Liver (tissue), 9 donors: ENCODE measurements around the gene TGFBI. TPM values are rescaled to one million over a fixed set of nuclear protein-coding genes. Genes with fewer than 3 reads are reported as not detected.

Experiments used
- DNase-seq: peaks from one replicate; pipeline ENCODE4 v3.0.0-alpha.2; 2017; ENCODE audit warnings: low spot score
- H3K27ac ChIP-seq, 2 donors: one replicate each; pipeline ENCODE4 v1.7.0; 2013; ENCODE audit warnings: inconsistent platforms in 2 of 2, low read length in 2 of 2, control low read depth in 1 of 2, low read depth in 1 of 2, mild to moderate bottlenecking in 1 of 2
- H3K27me3 ChIP-seq, 4 donors: one replicate each; pipeline versions ENCODE4 v1.6.1 to v1.7.0; 2013; ENCODE audit warnings: low read length in 3 of 4, inconsistent platforms in 1 of 4, mild to moderate bottlenecking in 1 of 4, moderate library complexity in 1 of 4; ENCODE audit not compliant: control insufficient read depth in 4 of 4, insufficient read depth in 4 of 4
- H3K36me3 ChIP-seq, 4 donors: one replicate each; pipeline versions ENCODE4 v1.6.1 to v1.7.0; 2013; ENCODE audit warnings: low read length in 3 of 4, mild to moderate bottlenecking in 3 of 4, low read depth in 1 of 4, moderate library complexity in 1 of 4; ENCODE audit not compliant: control insufficient read depth in 4 of 4, insufficient read depth in 3 of 4
- H3K4me1 ChIP-seq, 4 donors: one replicate each; pipeline versions ENCODE4 v1.6.1 to v1.7.0; 2013; ENCODE audit warnings: low read length in 3 of 4, mild to moderate bottlenecking in 3 of 4, moderate library complexity in 1 of 4; ENCODE audit not compliant: control insufficient read depth in 4 of 4, insufficient read depth in 4 of 4
- H3K4me3 ChIP-seq, 3 donors: one replicate each; pipeline versions ENCODE4 v1.6.1 to v1.7.0; 2013; ENCODE audit warnings: low read length in 3 of 3, control low read depth in 1 of 3, low read depth in 1 of 3, mild to moderate bottlenecking in 1 of 3
- H3K9ac ChIP-seq, 2 donors: one replicate each; pipeline ENCODE4 v1.7.0; 2013; ENCODE audit warnings: low read length in 2 of 2, mild to moderate bottlenecking in 2 of 2, moderate library complexity in 2 of 2, control low read depth in 1 of 2, low read depth in 1 of 2
- H3K9me3 ChIP-seq, 4 donors: one replicate each; pipeline versions ENCODE4 v1.6.1 to v1.7.0; 2013; ENCODE audit warnings: low read length in 3 of 4; ENCODE audit not compliant: control insufficient read depth in 4 of 4
- ATF3 ChIP-seq: IDR thresholded peaks from 2 replicates; pipeline ENCODE4 v1.6.1; 2016; ENCODE audit warnings: antibody characterized with exemption
- EGR1 ChIP-seq, 2 donors: IDR thresholded peaks; 2 replicates each; pipeline ENCODE4 v1.6.1; 2016 to 2018; ENCODE audit warnings: antibody characterized with exemption in 2 of 2, low read depth in 2 of 2
- FOXA1 ChIP-seq: IDR thresholded peaks from 2 replicates; pipeline ENCODE4 v1.6.1; 2016; ENCODE audit warnings: antibody characterized with exemption
- FOXA2 ChIP-seq: IDR thresholded peaks from 2 replicates; pipeline ENCODE4 v1.6.1; 2016; ENCODE audit warnings: antibody characterized with exemption
- GABPA ChIP-seq, 2 donors: IDR thresholded peaks in 1 of 2; conservative IDR thresholded peaks in 1 of 2; 2 replicates each; pipeline ENCODE4 v1.6.1; 2016; ENCODE audit warnings: antibody characterized with exemption in 2 of 2, mild to moderate bottlenecking in 1 of 2, moderate library complexity in 1 of 2
- HNF4A ChIP-seq, 2 donors: conservative IDR thresholded peaks; 2 replicates each; pipeline ENCODE4 v1.6.1; 2016; ENCODE audit warnings: antibody characterized with exemption in 2 of 2, mild to moderate bottlenecking in 2 of 2
- HNF4G ChIP-seq: IDR thresholded peaks from 2 replicates; pipeline ENCODE4 v1.6.1; 2016; ENCODE audit warnings: antibody characterized with exemption
- JUND ChIP-seq, 2 donors: IDR thresholded peaks; 2 replicates each; pipeline ENCODE4 v1.6.1; 2016; ENCODE audit warnings: antibody characterized with exemption in 2 of 2
- NR2F2 ChIP-seq: IDR thresholded peaks from 2 replicates; pipeline ENCODE4 v1.6.1; 2016; ENCODE audit warnings: antibody characterized with exemption
- RAD21 ChIP-seq, 2 donors: IDR thresholded peaks; 2 replicates each; pipeline ENCODE4 v1.6.1; 2016; ENCODE audit warnings: antibody characterized with exemption in 2 of 2, mild to moderate bottlenecking in 2 of 2
- RXRA ChIP-seq, 2 donors: IDR thresholded peaks; 2 replicates each; pipeline ENCODE4 v1.6.1; 2017 to 2018; ENCODE audit warnings: antibody characterized with exemption in 2 of 2, mild to moderate bottlenecking in 1 of 2
- SP1 ChIP-seq: IDR thresholded peaks from 2 replicates; pipeline ENCODE4 v1.6.1; 2018; ENCODE audit warnings: antibody characterized with exemption, mild to moderate bottlenecking
- TAF1 ChIP-seq: conservative IDR thresholded peaks from 2 replicates; pipeline ENCODE4 v1.6.1; 2016; ENCODE audit warnings: antibody characterized with exemption, mild to moderate bottlenecking
- YY1 ChIP-seq: IDR thresholded peaks from 2 replicates; pipeline ENCODE4 v1.6.1; 2016; ENCODE audit warnings: antibody characterized with exemption, mild to moderate bottlenecking
- WGBS: extraction: QIAGEN DNeasy Blood & Tissue Kit; methylation state at CpG from one replicate; pipeline ENCODE4 v1.1.7; 2013; 5-methylcytosine and 5-hydroxymethylcytosine counted together
- polyA plus RNA-seq, 2 donors: library from polyadenylated mRNA; stranded (reverse) in 1 of 2; unstranded in 1 of 2; fragments of 200-250 nt in 1 of 2; fragments of >200 nt in 1 of 2; fragmentation: Nextera tagmentation in 1 of 2; extraction: Ambion mirVana in 1 of 2; gene quantifications; one replicate each; pipeline versions ENCODE4 v1.2.1 to v1.2.3, GENCODE V29; 2013 to 2015
- total RNA-seq, 2 donors: library from RNA; depleted of rRNA; stranded (reverse); fragments of >200 nt; gene quantifications; one replicate each; pipeline ENCODE4 v1.2.3, GENCODE V29; 2014
- TF ChIP-seq, protein P1 (sequence below): IDR thresholded peaks from 2 replicates; pipeline ENCODE4 v1.6.1; 2016; ENCODE audit warnings: antibody characterized with exemption
- TF ChIP-seq, protein P2 (sequence below): IDR thresholded peaks from 2 replicates; pipeline ENCODE4 v1.6.1; 2016; ENCODE audit warnings: antibody characterized with exemption
- TF ChIP-seq, protein P3 (sequence below): fragments of 150-350 bp; IDR thresholded peaks from 2 replicates; pipeline ENCODE4 v1.5.1; 2017; ENCODE audit warnings: improper control_type of control experiment, low read depth, low read length; ENCODE audit not compliant: missing input control
- TF ChIP-seq, protein P4 (sequence below): IDR thresholded peaks from 2 replicates; pipeline ENCODE4 v1.6.1; 2016; ENCODE audit warnings: antibody characterized with exemption, mild to moderate bottlenecking
- donor health status: healthy.
- donor health status: healthy.
- donor health status: healthy.
- donor health status: healthy.
- donor health status: healthy.

TGFBI gene
- total and polyA plus RNA-seq, 4 donors = 33.7 to 144 (median 44.1) TPM

- H3K9ac ChIP-seq = peak overlapping the region in 1 of 2 donors; percentile 9
- TF ChIP-seq TAF1 (no peak), SP1 (no peak), HNF4G (no peak), EGR1 (IDR thresholded peaks at IDR 0.05; ENCODE audit: low read depth in 2 of 2) (no peak), RXRA (IDR thresholded peaks at IDR 0.05) (peak; percentile 40 to 67), ATF3 (no peak), FOXA2 (no peak), NR2F2 (no peak), HNF4A (conservative IDR thresholded peaks at IDR 0.05) (peak; percentile 49 to 53), YY1 (peak; percentile 12), GABPA (IDR thresholded peaks at IDR 0.05 in 1 of 2, conservative IDR thresholded peaks at IDR 0.05 in 1 of 2) (no peak), RAD21 (IDR thresholded peaks at IDR 0.05) (peak; percentile 97 to 98), FOXA1 (no peak), JUND (IDR thresholded peaks at IDR 0.05) (peak in 1 of 2 donors; percentile 32)
- TF ChIP-seq, protein P1, sequence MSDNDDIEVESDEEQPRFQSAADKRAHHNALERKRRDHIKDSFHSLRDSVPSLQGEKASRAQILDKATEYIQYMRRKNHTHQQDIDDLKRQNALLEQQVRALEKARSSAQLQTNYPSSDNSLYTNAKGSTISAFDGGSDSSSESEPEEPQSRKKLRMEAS = peak; percentile 31
- TF ChIP-seq, protein P2, sequence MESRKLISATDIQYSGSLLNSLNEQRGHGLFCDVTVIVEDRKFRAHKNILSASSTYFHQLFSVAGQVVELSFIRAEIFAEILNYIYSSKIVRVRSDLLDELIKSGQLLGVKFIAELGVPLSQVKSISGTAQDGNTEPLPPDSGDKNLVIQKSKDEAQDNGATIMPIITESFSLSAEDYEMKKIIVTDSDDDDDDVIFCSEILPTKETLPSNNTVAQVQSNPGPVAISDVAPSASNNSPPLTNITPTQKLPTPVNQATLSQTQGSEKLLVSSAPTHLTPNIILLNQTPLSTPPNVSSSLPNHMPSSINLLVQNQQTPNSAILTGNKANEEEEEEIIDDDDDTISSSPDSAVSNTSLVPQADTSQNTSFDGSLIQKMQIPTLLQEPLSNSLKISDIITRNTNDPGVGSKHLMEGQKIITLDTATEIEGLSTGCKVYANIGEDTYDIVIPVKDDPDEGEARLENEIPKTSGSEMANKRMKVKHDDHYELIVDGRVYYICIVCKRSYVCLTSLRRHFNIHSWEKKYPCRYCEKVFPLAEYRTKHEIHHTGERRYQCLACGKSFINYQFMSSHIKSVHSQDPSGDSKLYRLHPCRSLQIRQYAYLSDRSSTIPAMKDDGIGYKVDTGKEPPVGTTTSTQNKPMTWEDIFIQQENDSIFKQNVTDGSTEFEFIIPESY = no peak
- TF ChIP-seq, protein P3, sequence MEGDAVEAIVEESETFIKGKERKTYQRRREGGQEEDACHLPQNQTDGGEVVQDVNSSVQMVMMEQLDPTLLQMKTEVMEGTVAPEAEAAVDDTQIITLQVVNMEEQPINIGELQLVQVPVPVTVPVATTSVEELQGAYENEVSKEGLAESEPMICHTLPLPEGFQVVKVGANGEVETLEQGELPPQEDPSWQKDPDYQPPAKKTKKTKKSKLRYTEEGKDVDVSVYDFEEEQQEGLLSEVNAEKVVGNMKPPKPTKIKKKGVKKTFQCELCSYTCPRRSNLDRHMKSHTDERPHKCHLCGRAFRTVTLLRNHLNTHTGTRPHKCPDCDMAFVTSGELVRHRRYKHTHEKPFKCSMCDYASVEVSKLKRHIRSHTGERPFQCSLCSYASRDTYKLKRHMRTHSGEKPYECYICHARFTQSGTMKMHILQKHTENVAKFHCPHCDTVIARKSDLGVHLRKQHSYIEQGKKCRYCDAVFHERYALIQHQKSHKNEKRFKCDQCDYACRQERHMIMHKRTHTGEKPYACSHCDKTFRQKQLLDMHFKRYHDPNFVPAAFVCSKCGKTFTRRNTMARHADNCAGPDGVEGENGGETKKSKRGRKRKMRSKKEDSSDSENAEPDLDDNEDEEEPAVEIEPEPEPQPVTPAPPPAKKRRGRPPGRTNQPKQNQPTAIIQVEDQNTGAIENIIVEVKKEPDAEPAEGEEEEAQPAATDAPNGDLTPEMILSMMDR = peak; percentile 73
- TF ChIP-seq, protein P4, sequence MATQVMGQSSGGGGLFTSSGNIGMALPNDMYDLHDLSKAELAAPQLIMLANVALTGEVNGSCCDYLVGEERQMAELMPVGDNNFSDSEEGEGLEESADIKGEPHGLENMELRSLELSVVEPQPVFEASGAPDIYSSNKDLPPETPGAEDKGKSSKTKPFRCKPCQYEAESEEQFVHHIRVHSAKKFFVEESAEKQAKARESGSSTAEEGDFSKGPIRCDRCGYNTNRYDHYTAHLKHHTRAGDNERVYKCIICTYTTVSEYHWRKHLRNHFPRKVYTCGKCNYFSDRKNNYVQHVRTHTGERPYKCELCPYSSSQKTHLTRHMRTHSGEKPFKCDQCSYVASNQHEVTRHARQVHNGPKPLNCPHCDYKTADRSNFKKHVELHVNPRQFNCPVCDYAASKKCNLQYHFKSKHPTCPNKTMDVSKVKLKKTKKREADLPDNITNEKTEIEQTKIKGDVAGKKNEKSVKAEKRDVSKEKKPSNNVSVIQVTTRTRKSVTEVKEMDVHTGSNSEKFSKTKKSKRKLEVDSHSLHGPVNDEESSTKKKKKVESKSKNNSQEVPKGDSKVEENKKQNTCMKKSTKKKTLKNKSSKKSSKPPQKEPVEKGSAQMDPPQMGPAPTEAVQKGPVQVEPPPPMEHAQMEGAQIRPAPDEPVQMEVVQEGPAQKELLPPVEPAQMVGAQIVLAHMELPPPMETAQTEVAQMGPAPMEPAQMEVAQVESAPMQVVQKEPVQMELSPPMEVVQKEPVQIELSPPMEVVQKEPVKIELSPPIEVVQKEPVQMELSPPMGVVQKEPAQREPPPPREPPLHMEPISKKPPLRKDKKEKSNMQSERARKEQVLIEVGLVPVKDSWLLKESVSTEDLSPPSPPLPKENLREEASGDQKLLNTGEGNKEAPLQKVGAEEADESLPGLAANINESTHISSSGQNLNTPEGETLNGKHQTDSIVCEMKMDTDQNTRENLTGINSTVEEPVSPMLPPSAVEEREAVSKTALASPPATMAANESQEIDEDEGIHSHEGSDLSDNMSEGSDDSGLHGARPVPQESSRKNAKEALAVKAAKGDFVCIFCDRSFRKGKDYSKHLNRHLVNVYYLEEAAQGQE = no peak
- no peak for DNase-seq
- no peaks in the 10 kb centered on the region for H3K9me3 ChIP-seq
- 75% methylated on average over 6 of the region's 6 CpGs for WGBS
- peaks cover 0 to 28% (median 14%) of the 10 kb centered on the region in 4 donors for H3K36me3 ChIP-seq
- no peak overlapping the region for H3K4me3 ChIP-seq
- H3K27me3 ChIP-seq = no peaks in the 10 kb centered on the region
- H3K4me1 ChIP-seq = peaks cover 11 to 56% (median 33%) of the 10 kb centered on the region in 4 donors
- peak overlapping the region in 1 of 2 donors; percentile 9 for H3K27ac ChIP-seq
Observed at GRCh38 chr5:136062366-136063274, 33.8 kb downstream of the TGFBI start.
